Neural progenitor cell (in vitro differentiated cells): ENCODE data around the gene IFT88. TPM values are rescaled to one million over a fixed set of nuclear protein-coding genes. Genes with fewer than 3 reads are reported as not detected.

Source experiments
- DNase-seq: peaks from one replicate; pipeline ENCODE4 v3.0.0-alpha.2; 2016; ENCODE audit warnings: low spot score
- H2AFZ ChIP-seq: fragments of 200-600 bp; sonication (generic); replicated peaks from 2 replicates; pipeline ENCODE4 v1.6.1; 2016; ENCODE audit warnings: antibody characterized with exemption
- H3F3A ChIP-seq: fragments of 200-600 bp; sonication (generic); 2 replicates; pipeline ENCODE4 v1.6.1; 2016; ENCODE audit warnings: antibody characterized with exemption, low read depth
- H3K27ac ChIP-seq: fragments of 200-600 bp; sonication (generic); 2 replicates; pipeline ENCODE4 v1.5.1; 2016; ENCODE audit warnings: mild to moderate bottlenecking
- H3K27me3 ChIP-seq: fragments of 200-600 bp; sonication (generic); 2 replicates; pipeline ENCODE4 v1.6.1; 2016; ENCODE audit warnings: mild to moderate bottlenecking, moderate library complexity
- H3K36me3 ChIP-seq: fragments of 200-600 bp; sonication (generic); 2 replicates; pipeline ENCODE4 v1.5.1; 2016
- H3K4me1 ChIP-seq: fragments of 200-600 bp; sonication (generic); 2 replicates; pipeline ENCODE4 v1.6.1; 2016; ENCODE audit warnings: mixed run types
- H3K4me2 ChIP-seq: fragments of 200-600 bp; sonication (generic); 2 replicates; pipeline ENCODE4 v1.6.1; 2016
- H3K4me3 ChIP-seq: fragments of 200-600 bp; sonication (generic); 2 replicates; pipeline ENCODE4 v1.5.1; 2016
- H3K79me2 ChIP-seq: fragments of 200-600 bp; sonication (generic); 2 replicates; pipeline ENCODE4 v1.6.1; 2016; ENCODE audit warnings: low read depth
- H3K9ac ChIP-seq: fragments of 200-600 bp; sonication (generic); 2 replicates; pipeline ENCODE4 v1.6.1; 2016
- H3K9me3 ChIP-seq: fragments of 200-600 bp; sonication (generic); 2 replicates; pipeline ENCODE4 v1.5.1; 2016; ENCODE audit warnings: low read depth
- H4K20me1 ChIP-seq: fragments of 200-600 bp; sonication (generic); 2 replicates; pipeline ENCODE4 v1.6.1; 2016; ENCODE audit warnings: low read depth
- H3K27ac Mint-ChIP-seq: 3 replicates; pipeline ENCODE4 v1.8.0; 2021; ENCODE audit warnings: mixed read lengths
- H3K27me3 Mint-ChIP-seq: 2 replicates; pipeline ENCODE4 v1.8.0; 2022; ENCODE audit warnings: low read depth, mild to moderate bottlenecking, inconsistent platforms, moderate library complexity, mixed read lengths; ENCODE audit not compliant: insufficient read depth
- H3K36me3 Mint-ChIP-seq: 3 replicates; pipeline ENCODE4 v1.8.0; 2021; ENCODE audit warnings: mixed read lengths
- H3K4me1 Mint-ChIP-seq: 3 replicates; pipeline ENCODE4 v1.8.0; 2021; ENCODE audit warnings: mixed read lengths
- H3K4me3 Mint-ChIP-seq: 3 replicates; pipeline ENCODE4 v1.8.0; 2021; ENCODE audit warnings: mild to moderate bottlenecking, moderate library complexity, mixed read lengths
- H3K9me3 Mint-ChIP-seq: 3 replicates; pipeline ENCODE4 v1.8.0; 2020; ENCODE audit warnings: mixed read lengths
- CTCF ChIP-seq: fragments of 200-600 bp; sonication (generic); IDR thresholded peaks from 2 replicates; pipeline ENCODE4 v1.5.1; 2017; ENCODE audit warnings: antibody characterized with exemption, mild to moderate bottlenecking
- EZH2 ChIP-seq: fragments of 200-600 bp; sonication (generic); IDR thresholded peaks from 2 replicates; pipeline ENCODE4 v1.6.1; 2017; ENCODE audit warnings: antibody characterized with exemption, mild to moderate bottlenecking, moderate library complexity
- EZH2phosphoT487 ChIP-seq: fragments of 200-600 bp; sonication (generic); IDR thresholded peaks from 2 replicates; pipeline ENCODE4 v1.6.1; 2017; ENCODE audit warnings: antibody characterized with exemption
- total RNA-seq: library from RNA; depleted of rRNA; stranded (reverse); fragments of >200 nt; gene quantifications from 2 replicates; pipeline ENCODE4 v1.2.3, GENCODE V29; 2015; ENCODE audit warnings: low replicate concordance

IFT88 gene
- total RNA-seq, 1 donor from 2014 or later: 18.4 TPM

GRCh38 chr13:20708216-20708615 is 141.3 kb downstream of the IFT88 start:
- Mint-ChIP-seq H3K36me3 (no peaks in the 10 kb centered on the region), H3K27ac (no peak overlapping the region), H3K27me3 (peaks cover 17% of the 10 kb centered on the region), H3K4me1 (peaks cover 18% of the 10 kb centered on the region), H3K9me3 (no peaks in the 10 kb centered on the region), H3K4me3 (no peak overlapping the region)
- no peak for DNase-seq
- Histone ChIP-seq H3K27ac (no peak overlapping the region), H3K4me2 (no peak overlapping the region), H3K4me3 (no peak overlapping the region), H3K9ac (no peak overlapping the region), H3K4me1 (peaks cover 14% of the 10 kb centered on the region), H3F3A (peaks cover 17% of the 10 kb centered on the region), H3K9me3 (no peaks in the 10 kb centered on the region), H3K36me3 (no peaks in the 10 kb centered on the region), H3K79me2 (no peaks in the 10 kb centered on the region), H2AFZ (no peak overlapping the region), H4K20me1 (no peaks in the 10 kb centered on the region), H3K27me3 (peaks cover 15% of the 10 kb centered on the region)
- no peak for TF ChIP-seq EZH2phosphoT487
- no peak for TF ChIP-seq EZH2
- no peak for TF ChIP-seq CTCF

GRCh38 chr13:20709369-20709768 is 142.4 kb downstream of the IFT88 start:
- DNase-seq: no peak
- no peaks in the 10 kb centered on the region for H3K79me2 ChIP-seq
- peaks cover 13% of the 10 kb centered on the region for H3K27me3 ChIP-seq
- no peak overlapping the region for H2AFZ ChIP-seq
- no peaks in the 10 kb centered on the region for H3K36me3 ChIP-seq
- H3K4me2 ChIP-seq: no peak overlapping the region
- Mint-ChIP-seq H3K27me3 (peaks cover 18% of the 10 kb centered on the region), H3K4me3 (no peak overlapping the region), H3K36me3 (no peaks in the 10 kb centered on the region), H3K27ac (no peak overlapping the region), H3K9me3 (no peaks in the 10 kb centered on the region), H3K4me1 (peaks cover 29% of the 10 kb centered on the region)
- no peaks in the 10 kb centered on the region for H4K20me1 ChIP-seq
- H3F3A ChIP-seq: peaks cover 17% of the 10 kb centered on the region
- H3K27ac ChIP-seq: no peak overlapping the region
- TF ChIP-seq EZH2phosphoT487: no peak
- no peak for TF ChIP-seq EZH2
- TF ChIP-seq CTCF: no peak
- no peak overlapping the region for H3K4me3 ChIP-seq
- peaks cover 23% of the 10 kb centered on the region for H3K4me1 ChIP-seq
- H3K9me3 ChIP-seq: no peaks in the 10 kb centered on the region
- H3K9ac ChIP-seq: no peak overlapping the region

- Histone ChIP-seq H3K27me3 (peaks cover 10% of the 10 kb centered on the region), H3K79me2 (no peaks in the 10 kb centered on the region), H3K4me1 (peaks cover 23% of the 10 kb centered on the region), H3K4me3 (no peak overlapping the region), H3K9ac (no peak overlapping the region), H3F3A (peaks cover 13% of the 10 kb centered on the region), H3K27ac (no peak overlapping the region), H3K4me2 (no peak overlapping the region), H3K36me3 (no peaks in the 10 kb centered on the region), H2AFZ (no peak overlapping the region), H4K20me1 (no peaks in the 10 kb centered on the region), H3K9me3 (no peaks in the 10 kb centered on the region)
- Mint-ChIP-seq H3K36me3 (no peaks in the 10 kb centered on the region), H3K9me3 (no peaks in the 10 kb centered on the region), H3K27me3 (peaks cover 20% of the 10 kb centered on the region), H3K4me3 (no peak overlapping the region), H3K4me1 (peaks cover 27% of the 10 kb centered on the region), H3K27ac (no peak overlapping the region)
- no peak for TF ChIP-seq CTCF
- no peak for TF ChIP-seq EZH2phosphoT487
- no peak for TF ChIP-seq EZH2
- no peak for DNase-seq
Measured at GRCh38 chr13:20709782-20710181, 142.8 kb downstream of the IFT88 start.
